Vagina (tissue), 2 donors: ENCODE results near the gene IGHMBP2.

Experiments used
- CTCF ChIP-seq, 3 experiments: fragments of 450-650 bp in 2 of 3; fragments of 200-600 bp in 1 of 3; sonication (generic) in 1 of 3; IDR thresholded peaks; one replicate each; pipeline ENCODE4 v1.5.1; 2017 to 2019; ENCODE audit warnings: antibody characterized with exemption in 3 of 3, mild to moderate bottlenecking in 2 of 3, moderate library complexity in 2 of 3
- POLR2A ChIP-seq, 2 donors: fragments of 450-650 bp; IDR thresholded peaks; one replicate each; pipeline ENCODE4 v1.6.1; 2017; ENCODE audit warnings: antibody characterized with exemption in 2 of 2, mild to moderate bottlenecking in 2 of 2, moderate library complexity in 2 of 2
- POLR2AphosphoS5 ChIP-seq, 2 donors: sonication (generic); formaldehyde crosslinking; IDR thresholded peaks; one replicate each; pipeline ENCODE4 v1.9.0; 2017; ENCODE audit warnings: antibody characterized with exemption in 2 of 2, mild to moderate bottlenecking in 2 of 2, low read depth in 1 of 2; ENCODE audit not compliant: insufficient read depth in 1 of 2

DNA sequence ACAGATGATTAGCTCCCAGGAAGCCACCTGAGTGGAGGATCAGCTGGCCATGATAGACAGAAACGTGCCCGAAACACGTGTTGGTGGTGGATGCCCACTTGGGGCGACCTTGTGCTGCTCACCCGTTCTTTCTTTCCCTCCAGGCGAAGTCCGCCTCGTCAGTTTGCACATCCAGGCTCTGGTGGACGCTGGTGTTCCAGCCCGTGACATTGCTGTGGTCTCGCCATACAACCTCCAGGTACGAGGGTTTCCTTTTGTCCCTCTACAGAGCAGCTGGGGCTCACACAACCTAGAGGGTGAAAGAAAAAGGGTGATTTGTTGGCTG, 30.6 kb downstream of the IGHMBP2 start:
- TF ChIP-seq CTCF (IDR thresholded peaks at IDR 0.05) = no peak
- no peak for TF ChIP-seq POLR2AphosphoS5 (IDR thresholded peaks at IDR 0.05; ENCODE audit: insufficient read depth in 1 of 2, low read depth in 1 of 2)
- TF ChIP-seq POLR2A (IDR thresholded peaks at IDR 0.05) = no peak
